Measurements from ENCODE around the gene SNRPD3.

DNA sequence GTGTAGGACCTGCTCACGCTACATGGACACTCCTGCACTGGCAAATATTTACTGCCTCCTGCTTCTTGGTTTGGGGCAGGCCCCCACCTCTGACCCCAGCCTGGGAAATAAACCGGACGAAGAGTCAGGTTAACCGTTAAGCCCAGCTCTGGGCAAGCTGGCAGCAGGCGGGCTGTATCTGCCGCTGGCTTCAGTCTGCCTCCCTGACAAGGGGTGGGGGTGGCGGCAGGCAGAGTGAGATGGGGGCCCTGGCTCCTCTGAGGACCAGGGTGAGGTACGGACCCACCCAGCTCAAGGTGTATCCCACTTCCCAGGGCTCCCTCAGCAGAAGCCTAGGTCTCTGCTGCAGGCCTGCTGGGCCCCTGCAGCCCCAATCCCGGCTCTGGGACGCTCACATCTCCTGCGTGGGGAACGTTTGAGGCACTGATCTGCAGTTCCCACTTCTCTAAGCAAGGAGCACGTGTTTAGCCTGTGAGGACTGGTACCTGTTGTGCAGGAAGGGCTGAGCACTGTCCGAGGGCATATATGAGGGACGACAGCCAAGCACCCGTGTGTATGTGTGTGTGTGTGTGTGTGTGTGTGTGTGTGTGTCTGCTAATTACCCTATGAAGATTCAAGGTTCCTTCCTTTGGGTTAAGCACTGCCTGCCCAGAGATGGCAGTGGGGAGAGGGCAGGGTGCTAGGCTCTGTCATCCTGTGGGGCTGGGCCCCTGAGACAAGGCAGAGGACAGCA lies 38.2 kb downstream of the SNRPD3 start:
- TF ChIP-seq, protein P1, sequence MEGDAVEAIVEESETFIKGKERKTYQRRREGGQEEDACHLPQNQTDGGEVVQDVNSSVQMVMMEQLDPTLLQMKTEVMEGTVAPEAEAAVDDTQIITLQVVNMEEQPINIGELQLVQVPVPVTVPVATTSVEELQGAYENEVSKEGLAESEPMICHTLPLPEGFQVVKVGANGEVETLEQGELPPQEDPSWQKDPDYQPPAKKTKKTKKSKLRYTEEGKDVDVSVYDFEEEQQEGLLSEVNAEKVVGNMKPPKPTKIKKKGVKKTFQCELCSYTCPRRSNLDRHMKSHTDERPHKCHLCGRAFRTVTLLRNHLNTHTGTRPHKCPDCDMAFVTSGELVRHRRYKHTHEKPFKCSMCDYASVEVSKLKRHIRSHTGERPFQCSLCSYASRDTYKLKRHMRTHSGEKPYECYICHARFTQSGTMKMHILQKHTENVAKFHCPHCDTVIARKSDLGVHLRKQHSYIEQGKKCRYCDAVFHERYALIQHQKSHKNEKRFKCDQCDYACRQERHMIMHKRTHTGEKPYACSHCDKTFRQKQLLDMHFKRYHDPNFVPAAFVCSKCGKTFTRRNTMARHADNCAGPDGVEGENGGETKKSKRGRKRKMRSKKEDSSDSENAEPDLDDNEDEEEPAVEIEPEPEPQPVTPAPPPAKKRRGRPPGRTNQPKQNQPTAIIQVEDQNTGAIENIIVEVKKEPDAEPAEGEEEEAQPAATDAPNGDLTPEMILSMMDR (IDR thresholded peaks at IDR 0.05), result no peak
- TF ChIP-seq POLR2A (IDR thresholded peaks at IDR 0.05) (no peak), POLR2AphosphoS5 (IDR thresholded peaks at IDR 0.05) (no peak)
